Vagina (tissue), 2 donors: ENCODE data around the gene CRYGS.

ENCODE experiments used
- CTCF ChIP-seq, 3 experiments: fragments of 450-650 bp in 2 of 3; fragments of 200-600 bp in 1 of 3; sonication (generic) in 1 of 3; IDR thresholded peaks; one replicate each; pipeline ENCODE4 v1.5.1; 2017 to 2019; ENCODE audit warnings: antibody characterized with exemption in 3 of 3, mild to moderate bottlenecking in 2 of 3, moderate library complexity in 2 of 3
- POLR2A ChIP-seq, 2 donors: fragments of 450-650 bp; IDR thresholded peaks; one replicate each; pipeline ENCODE4 v1.6.1; 2017; ENCODE audit warnings: antibody characterized with exemption in 2 of 2, mild to moderate bottlenecking in 2 of 2, moderate library complexity in 2 of 2

GRCh38 chr3:186593862-186594261, 49.7 kb upstream of the CRYGS start:
- TF ChIP-seq POLR2A (IDR thresholded peaks at IDR 0.05) = no peak
- TF ChIP-seq CTCF (IDR thresholded peaks at IDR 0.05) = no peak
